Neural progenitor cell (in vitro differentiated cells): ENCODE data around the gene NINL. TPM values are rescaled to one million over a fixed set of nuclear protein-coding genes. Genes with fewer than 3 reads are reported as not detected.

Experiments
- DNase-seq: peaks from one replicate; pipeline ENCODE4 v3.0.0-alpha.2; 2016; ENCODE audit warnings: low spot score
- H2AFZ ChIP-seq: fragments of 200-600 bp; sonication (generic); replicated peaks from 2 replicates; pipeline ENCODE4 v1.6.1; 2016; ENCODE audit warnings: antibody characterized with exemption
- H3F3A ChIP-seq: fragments of 200-600 bp; sonication (generic); 2 replicates; pipeline ENCODE4 v1.6.1; 2016; ENCODE audit warnings: antibody characterized with exemption, low read depth
- H3K27ac ChIP-seq: fragments of 200-600 bp; sonication (generic); 2 replicates; pipeline ENCODE4 v1.5.1; 2016; ENCODE audit warnings: mild to moderate bottlenecking
- H3K27me3 ChIP-seq: fragments of 200-600 bp; sonication (generic); 2 replicates; pipeline ENCODE4 v1.6.1; 2016; ENCODE audit warnings: mild to moderate bottlenecking, moderate library complexity
- H3K36me3 ChIP-seq: fragments of 200-600 bp; sonication (generic); 2 replicates; pipeline ENCODE4 v1.5.1; 2016
- H3K4me1 ChIP-seq: fragments of 200-600 bp; sonication (generic); 2 replicates; pipeline ENCODE4 v1.6.1; 2016; ENCODE audit warnings: mixed run types
- H3K4me2 ChIP-seq: fragments of 200-600 bp; sonication (generic); 2 replicates; pipeline ENCODE4 v1.6.1; 2016
- H3K4me3 ChIP-seq: fragments of 200-600 bp; sonication (generic); 2 replicates; pipeline ENCODE4 v1.5.1; 2016
- H3K79me2 ChIP-seq: fragments of 200-600 bp; sonication (generic); 2 replicates; pipeline ENCODE4 v1.6.1; 2016; ENCODE audit warnings: low read depth
- H3K9ac ChIP-seq: fragments of 200-600 bp; sonication (generic); 2 replicates; pipeline ENCODE4 v1.6.1; 2016
- H3K9me3 ChIP-seq: fragments of 200-600 bp; sonication (generic); 2 replicates; pipeline ENCODE4 v1.5.1; 2016; ENCODE audit warnings: low read depth
- H4K20me1 ChIP-seq: fragments of 200-600 bp; sonication (generic); 2 replicates; pipeline ENCODE4 v1.6.1; 2016; ENCODE audit warnings: low read depth
- H3K27ac Mint-ChIP-seq: 3 replicates; pipeline ENCODE4 v1.8.0; 2021; ENCODE audit warnings: mixed read lengths
- H3K27me3 Mint-ChIP-seq: 2 replicates; pipeline ENCODE4 v1.8.0; 2022; ENCODE audit warnings: low read depth, mild to moderate bottlenecking, inconsistent platforms, moderate library complexity, mixed read lengths; ENCODE audit not compliant: insufficient read depth
- H3K36me3 Mint-ChIP-seq: 3 replicates; pipeline ENCODE4 v1.8.0; 2021; ENCODE audit warnings: mixed read lengths
- H3K4me1 Mint-ChIP-seq: 3 replicates; pipeline ENCODE4 v1.8.0; 2021; ENCODE audit warnings: mixed read lengths
- H3K4me3 Mint-ChIP-seq: 3 replicates; pipeline ENCODE4 v1.8.0; 2021; ENCODE audit warnings: mild to moderate bottlenecking, moderate library complexity, mixed read lengths
- H3K9me3 Mint-ChIP-seq: 3 replicates; pipeline ENCODE4 v1.8.0; 2020; ENCODE audit warnings: mixed read lengths
- EZH2 ChIP-seq: fragments of 200-600 bp; sonication (generic); IDR thresholded peaks from 2 replicates; pipeline ENCODE4 v1.6.1; 2017; ENCODE audit warnings: antibody characterized with exemption, mild to moderate bottlenecking, moderate library complexity
- EZH2phosphoT487 ChIP-seq: fragments of 200-600 bp; sonication (generic); IDR thresholded peaks from 2 replicates; pipeline ENCODE4 v1.6.1; 2017; ENCODE audit warnings: antibody characterized with exemption
- small RNA-seq: library from RNA; depleted of rRNA; stranded (forward); fragments of <200 nt; gene quantifications from one replicate; pipeline ENCODE3, GENCODE V24; 2015
- total RNA-seq: library from RNA; depleted of rRNA; stranded (reverse); fragments of >200 nt; gene quantifications from 2 replicates; pipeline ENCODE4 v1.2.3, GENCODE V29; 2015; ENCODE audit warnings: low replicate concordance
- TF ChIP-seq, protein P1 (sequence below): fragments of 200-600 bp; sonication (generic); IDR thresholded peaks from 2 replicates; pipeline ENCODE4 v1.5.1; 2017; ENCODE audit warnings: antibody characterized with exemption, mild to moderate bottlenecking

The NINL gene
- total RNA-seq, 1 donor from 2014 or later: 21.5 TPM

DNA sequence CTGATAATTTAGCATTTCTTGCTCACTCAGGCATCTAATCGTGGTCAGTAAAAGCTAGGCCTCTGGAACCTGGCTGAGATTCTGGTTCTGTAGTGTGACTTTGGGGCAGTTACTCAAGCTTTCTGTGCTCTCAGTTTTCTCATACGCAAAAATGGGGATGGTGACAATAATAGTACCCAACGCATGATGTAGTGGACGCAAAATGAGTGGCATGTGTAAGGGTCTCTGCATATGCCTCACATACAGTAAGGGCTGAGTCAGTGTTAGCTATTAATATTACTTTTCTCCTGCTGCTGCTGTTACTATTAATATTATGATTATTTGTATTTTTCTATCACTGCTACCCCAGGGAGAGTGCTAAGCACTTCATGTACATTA is 177.2 kb downstream of the NINL start:
- H3K9me3 Mint-ChIP-seq: peaks cover 13% of the 10 kb centered on the region
- peak overlapping the region; percentile 96 for H3K27ac Mint-ChIP-seq
- H3K36me3 ChIP-seq: no peaks in the 10 kb centered on the region
- no peaks in the 10 kb centered on the region for H3K9me3 ChIP-seq
- H3K4me3 ChIP-seq: peak overlapping the region; percentile 90
- no peaks in the 10 kb centered on the region for H3K27me3 ChIP-seq
- no peak for DNase-seq
- H3K4me3 Mint-ChIP-seq: peak overlapping the region; percentile 96
- peak overlapping the region; percentile 94 for H3K4me2 ChIP-seq
- peaks cover 15% of the 10 kb centered on the region for H3K4me1 ChIP-seq
- TF ChIP-seq EZH2phosphoT487: no peak
- no peak for TF ChIP-seq EZH2
- TF ChIP-seq, protein P1, sequence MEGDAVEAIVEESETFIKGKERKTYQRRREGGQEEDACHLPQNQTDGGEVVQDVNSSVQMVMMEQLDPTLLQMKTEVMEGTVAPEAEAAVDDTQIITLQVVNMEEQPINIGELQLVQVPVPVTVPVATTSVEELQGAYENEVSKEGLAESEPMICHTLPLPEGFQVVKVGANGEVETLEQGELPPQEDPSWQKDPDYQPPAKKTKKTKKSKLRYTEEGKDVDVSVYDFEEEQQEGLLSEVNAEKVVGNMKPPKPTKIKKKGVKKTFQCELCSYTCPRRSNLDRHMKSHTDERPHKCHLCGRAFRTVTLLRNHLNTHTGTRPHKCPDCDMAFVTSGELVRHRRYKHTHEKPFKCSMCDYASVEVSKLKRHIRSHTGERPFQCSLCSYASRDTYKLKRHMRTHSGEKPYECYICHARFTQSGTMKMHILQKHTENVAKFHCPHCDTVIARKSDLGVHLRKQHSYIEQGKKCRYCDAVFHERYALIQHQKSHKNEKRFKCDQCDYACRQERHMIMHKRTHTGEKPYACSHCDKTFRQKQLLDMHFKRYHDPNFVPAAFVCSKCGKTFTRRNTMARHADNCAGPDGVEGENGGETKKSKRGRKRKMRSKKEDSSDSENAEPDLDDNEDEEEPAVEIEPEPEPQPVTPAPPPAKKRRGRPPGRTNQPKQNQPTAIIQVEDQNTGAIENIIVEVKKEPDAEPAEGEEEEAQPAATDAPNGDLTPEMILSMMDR: no peak
- H3K27me3 Mint-ChIP-seq: peaks cover 8% of the 10 kb centered on the region
- peak overlapping the region; percentile 92 for H3K9ac ChIP-seq
- H3K36me3 Mint-ChIP-seq: no peaks in the 10 kb centered on the region
- H3F3A ChIP-seq: peaks cover 3% of the 10 kb centered on the region
- peaks cover 56% of the 10 kb centered on the region for H3K79me2 ChIP-seq
- H2AFZ ChIP-seq: peak overlapping the region; percentile 93
- no peak overlapping the region for H3K27ac ChIP-seq
- H3K4me1 Mint-ChIP-seq: peaks cover 19% of the 10 kb centered on the region
- peaks cover 11% of the 10 kb centered on the region for H4K20me1 ChIP-seq

DNA sequence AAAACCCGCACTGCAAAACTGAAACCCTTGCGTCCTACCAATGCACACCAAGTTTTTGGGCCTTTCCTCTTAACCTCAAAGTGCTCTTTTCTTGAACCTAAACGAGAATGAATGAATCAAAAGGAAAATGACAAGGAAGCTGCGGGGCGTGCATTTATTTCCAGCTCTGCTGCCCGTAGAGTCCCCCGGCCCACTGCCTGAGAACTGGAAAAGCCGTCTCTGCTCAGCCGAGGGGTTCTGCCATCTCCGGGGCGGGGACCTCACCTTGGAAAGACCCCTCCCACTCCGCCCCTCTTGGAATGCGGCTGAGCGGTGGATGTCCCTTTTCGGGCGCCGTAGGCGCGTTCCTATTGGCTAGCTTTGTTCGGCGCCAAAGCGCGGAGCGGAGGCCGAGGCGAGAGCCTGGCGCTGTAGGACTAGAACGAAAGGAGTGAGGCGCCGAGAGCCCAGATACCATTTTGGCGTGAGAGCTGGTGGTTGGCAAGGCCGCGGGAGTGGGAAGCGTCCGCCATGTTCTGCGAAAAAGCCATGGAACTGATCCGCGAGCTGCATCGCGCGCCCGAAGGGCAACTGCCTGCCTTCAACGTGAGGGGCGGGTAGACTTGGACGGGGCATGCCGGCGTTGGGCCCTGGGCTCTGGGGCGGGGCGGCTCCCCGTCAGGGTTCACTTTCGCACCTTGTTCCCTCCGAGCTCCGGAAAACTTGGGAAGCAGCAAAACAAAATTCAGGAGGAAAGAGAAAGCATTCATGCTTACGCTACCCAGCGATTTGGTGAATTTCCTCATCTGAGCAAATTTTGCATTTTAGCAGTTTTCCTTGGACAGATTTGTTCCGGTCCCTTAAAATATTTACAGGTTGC is 177.8 kb downstream of the NINL start, which contains the start of gene GINS1:
GINS1 (plus strand) TSS at position 363 of the 859 bp plus-strand sequence; CDS start at position 511, 148 bp downstream.
- H4K20me1 ChIP-seq: peaks cover 11% of the 10 kb centered on the region
- TF ChIP-seq, protein P1: peak; percentile 3
- TF ChIP-seq EZH2: no peak
- Mint-ChIP-seq H3K9me3 (peaks cover 19% of the 10 kb centered on the region), H3K4me3 (peak within 1 kb of the TSS; percentile 96), H3K27me3 (peaks cover 8% of the 10 kb centered on the region), H3K4me1 (peaks cover 19% of the 10 kb centered on the region), H3K36me3 (peaks cover 2% of the 10 kb centered on the region), H3K27ac (peak within 1 kb of the TSS; percentile 96)
- H3K4me2 ChIP-seq: peak within 1 kb of the TSS; percentile 94
- peaks cover 15% of the 10 kb centered on the region for H3K4me1 ChIP-seq
- peak within 1 kb of the TSS; percentile 92 for H3K9ac ChIP-seq
- peak within 1 kb of the TSS; percentile 93 for H2AFZ ChIP-seq
- H3K79me2 ChIP-seq: peaks cover 50% of the 10 kb centered on the region
- H3K36me3 ChIP-seq: no peaks in the 10 kb centered on the region
- no peaks in the 10 kb centered on the region for H3K9me3 ChIP-seq
- H3K27me3 ChIP-seq: no peaks in the 10 kb centered on the region
- H3K4me3 ChIP-seq: peak within 1 kb of the TSS; percentile 90
- H3F3A ChIP-seq: peaks cover 3% of the 10 kb centered on the region
- peak within 1 kb of the TSS; percentile 69 for H3K27ac ChIP-seq
- peak; percentile 96 for DNase-seq

Small RNAs within 50 kb of the gene (small RNA-seq; reads per million reads assigned to genes)
- gene RNU6ATAC17P: not detected

Other genes starting within 250 kb of the NINL start
- gene ABHD12, start 194.7 kb downstream of the NINL start, total RNA-seq: 20.8 and 29.8 TPM in 2 replicates
- gene GINS1, start 177.9 kb downstream of the NINL start, total RNA-seq: 51.4 and 69.6 TPM in 2 replicates
- 3.5 and 3.8 TPM in 2 replicates for gene NANP, start 38.5 kb upstream of the NINL start, total RNA-seq
- gene ZNF337, start 111.3 kb upstream of the NINL start, total RNA-seq: 18.3 and 22.4 TPM in 2 replicates